Uterus (tissue), 4 donors: ENCODE data around the gene PSPH. TPM values are rescaled to one million over a fixed set of nuclear protein-coding genes. Genes with fewer than 3 reads are reported as not detected.
"Not testable (repeated sequence)": the region's sequence is repeated elsewhere in the genome, so short reads cannot be mapped to it uniquely, and the experiment has no call there.

Source experiments
- DNase-seq, 2 donors: peaks; one replicate each; pipeline ENCODE4 v3.0.0-alpha.2; 2019 to 2020
- H3K27ac ChIP-seq, 2 donors: fragments of 200-600 bp; sonication (generic); 1 replicate in 1 of 2; 2 replicates in 1 of 2; pipeline ENCODE4 v1.5.1; 2016 to 2018
- H3K27me3 ChIP-seq, 2 donors: fragments of 200-600 bp; sonication (generic); one replicate each; pipeline ENCODE4 v1.5.1; 2018 to 2019; ENCODE audit warnings: control low read depth in 1 of 2
- H3K36me3 ChIP-seq, 2 donors: fragments of 200-600 bp; sonication (generic); one replicate each; pipeline ENCODE4 v1.5.1; 2019; ENCODE audit warnings: control low read depth in 1 of 2
- H3K4me1 ChIP-seq, 2 donors: fragments of 200-600 bp; sonication (generic); one replicate each; pipeline ENCODE4 v1.5.1; 2018 to 2019; ENCODE audit warnings: control low read depth in 1 of 2
- H3K4me3 ChIP-seq, 2 donors: fragments of 200-600 bp; sonication (generic); 1 replicate in 1 of 2; 2 replicates in 1 of 2; pipeline ENCODE4 v1.5.1; 2018 to 2019; ENCODE audit warnings: mild to moderate bottlenecking in 1 of 2
- H3K9me3 ChIP-seq, 2 donors: fragments of 200-600 bp; sonication (generic); one replicate each; pipeline ENCODE4 v1.5.1; 2019; ENCODE audit warnings: control low read depth in 1 of 2
- POLR2A ChIP-seq, 2 donors: fragments of 450-650 bp; IDR thresholded peaks; one replicate each; pipeline ENCODE4 v1.6.1; 2016; ENCODE audit warnings: antibody characterized with exemption in 2 of 2, mild to moderate bottlenecking in 1 of 2, moderate library complexity in 1 of 2
- intact Hi-C: fragments of 100-400 bp; cut with DNase I; formaldehyde crosslinking; loops from one replicate; pipeline ENCODE4 v1.15.1; 2023; ENCODE audit warnings: low total_unique reads
- total RNA-seq, 4 donors: library from RNA; depleted of rRNA in 3 of 4; stranded (reverse); fragments of >200 nt in 3 of 4; gene quantifications; one replicate each; pipeline versions ENCODE4 v1.1.0 to v1.2.4, GENCODE V29; 2014 to 2023
- TF ChIP-seq, protein P1 (sequence below), 4 experiments: fragments of 200-600 bp in 2 of 4; fragments of 450-650 bp in 2 of 4; sonication (generic) in 2 of 4; IDR thresholded peaks; one replicate each; pipeline ENCODE4 v1.5.1; 2016 to 2019; ENCODE audit warnings: antibody characterized with exemption in 4 of 4, mild to moderate bottlenecking in 2 of 4, moderate library complexity in 1 of 4
- donor health status: DM: yes; HTN: yes; CAD: no.

PSPH gene
- total RNA-seq, 4 donors from 2014 or later, result 4.5 to 25.6 (median 16.7) TPM

DNA sequence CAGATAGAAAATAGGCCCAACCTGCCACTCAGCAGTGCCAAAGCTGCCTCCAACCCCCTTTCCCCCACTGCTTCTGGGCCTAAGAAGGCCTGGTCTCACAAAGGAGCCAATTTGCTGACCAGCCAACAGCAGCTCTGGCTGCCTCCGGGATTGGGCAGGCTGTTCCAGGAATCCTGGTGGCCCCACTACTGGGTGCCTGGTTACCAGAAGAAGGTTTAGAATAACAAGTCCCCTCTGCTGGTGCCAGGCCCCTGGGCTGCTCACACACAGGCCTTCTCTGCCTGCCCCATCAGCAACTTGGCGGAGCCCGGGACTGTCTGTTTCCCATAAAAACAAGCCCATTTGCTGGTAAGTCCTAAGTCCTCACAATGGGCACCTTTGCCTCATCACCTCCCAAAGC lies 40.3 kb upstream of the PSPH start:
- no peak for DNase-seq
- no peaks in the 10 kb centered on the region for H3K9me3 ChIP-seq
- H3K27me3 ChIP-seq, result no peaks in the 10 kb centered on the region
- H3K27ac ChIP-seq, result peak overlapping the region; percentile 63 to 72
- intact Hi-C loops, result no loop called here
- H3K4me1 ChIP-seq, result peaks cover 0 to 7% of the 10 kb centered on the region in 2 donors
- TF ChIP-seq, protein P1, sequence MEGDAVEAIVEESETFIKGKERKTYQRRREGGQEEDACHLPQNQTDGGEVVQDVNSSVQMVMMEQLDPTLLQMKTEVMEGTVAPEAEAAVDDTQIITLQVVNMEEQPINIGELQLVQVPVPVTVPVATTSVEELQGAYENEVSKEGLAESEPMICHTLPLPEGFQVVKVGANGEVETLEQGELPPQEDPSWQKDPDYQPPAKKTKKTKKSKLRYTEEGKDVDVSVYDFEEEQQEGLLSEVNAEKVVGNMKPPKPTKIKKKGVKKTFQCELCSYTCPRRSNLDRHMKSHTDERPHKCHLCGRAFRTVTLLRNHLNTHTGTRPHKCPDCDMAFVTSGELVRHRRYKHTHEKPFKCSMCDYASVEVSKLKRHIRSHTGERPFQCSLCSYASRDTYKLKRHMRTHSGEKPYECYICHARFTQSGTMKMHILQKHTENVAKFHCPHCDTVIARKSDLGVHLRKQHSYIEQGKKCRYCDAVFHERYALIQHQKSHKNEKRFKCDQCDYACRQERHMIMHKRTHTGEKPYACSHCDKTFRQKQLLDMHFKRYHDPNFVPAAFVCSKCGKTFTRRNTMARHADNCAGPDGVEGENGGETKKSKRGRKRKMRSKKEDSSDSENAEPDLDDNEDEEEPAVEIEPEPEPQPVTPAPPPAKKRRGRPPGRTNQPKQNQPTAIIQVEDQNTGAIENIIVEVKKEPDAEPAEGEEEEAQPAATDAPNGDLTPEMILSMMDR (IDR thresholded peaks at IDR 0.05), result no peak
- TF ChIP-seq POLR2A (IDR thresholded peaks at IDR 0.05), result no peak
- H3K4me3 ChIP-seq, result no peak overlapping the region
- H3K36me3 ChIP-seq, result no peaks in the 10 kb centered on the region

DNA sequence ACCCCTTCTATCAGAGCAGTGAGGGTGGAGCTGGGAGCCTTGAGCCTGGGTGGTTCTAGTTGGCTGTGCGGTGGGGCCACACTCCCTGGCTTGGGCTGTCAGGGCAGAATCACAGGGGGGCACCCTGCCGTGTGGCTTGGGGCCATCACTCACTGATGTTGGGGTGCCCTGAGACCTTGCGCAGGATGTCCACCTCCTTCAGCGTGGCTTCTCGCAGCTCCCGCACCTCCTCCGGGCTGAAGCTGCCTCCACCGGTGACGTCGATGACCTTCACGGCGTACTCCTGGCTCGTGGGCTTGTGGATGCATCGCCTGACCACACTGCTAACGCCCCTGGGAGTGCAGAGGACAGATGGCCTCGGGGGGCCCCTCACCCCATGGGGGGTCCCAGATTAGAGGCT lies 36.2 kb upstream of the PSPH start:
- Histone ChIP-seq H3K9me3 (no peaks in the 10 kb centered on the region), H3K4me3 (no peak overlapping the region), H3K27me3 (no peaks in the 10 kb centered on the region), H3K27ac (no peak overlapping the region), H3K4me1 (peaks cover 0 to 3% of the 10 kb centered on the region in 2 donors), H3K36me3 (no peaks in the 10 kb centered on the region)
- intact Hi-C loops, result no loop called here
- TF ChIP-seq POLR2A (IDR thresholded peaks at IDR 0.05), result no peak
- TF ChIP-seq, protein P1 (IDR thresholded peaks at IDR 0.05), result no peak
- no peak for DNase-seq

DNA sequence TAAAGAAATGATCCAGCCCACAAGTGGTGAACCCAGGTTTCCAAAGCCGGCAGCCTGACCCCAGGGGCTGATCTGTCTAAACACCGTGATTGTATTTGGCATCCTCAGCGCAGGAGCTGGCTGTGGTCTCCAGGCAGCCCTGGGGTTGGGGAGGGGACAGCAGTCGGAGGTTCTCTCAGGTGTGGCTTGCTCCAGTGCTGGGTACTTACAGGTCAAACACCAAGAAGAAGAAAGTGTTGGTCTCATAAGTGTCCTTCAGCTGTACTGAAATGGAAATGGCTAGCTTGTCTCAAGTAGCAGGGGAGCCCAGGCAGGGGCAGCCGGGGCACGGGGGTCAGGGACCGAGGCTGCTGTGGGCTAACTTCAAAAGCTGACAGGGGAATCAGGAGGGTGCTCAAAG lies 35.5 kb upstream of the PSPH start:
- intact Hi-C loops, result no loop called here
- Histone ChIP-seq H3K9me3 (no peaks in the 10 kb centered on the region), H3K4me1 (no peaks in the 10 kb centered on the region), H3K36me3 (no peaks in the 10 kb centered on the region), H3K27ac (no peak overlapping the region), H3K27me3 (no peaks in the 10 kb centered on the region), H3K4me3 (no peak overlapping the region)
- DNase-seq, result no peak
- TF ChIP-seq, protein P1 (IDR thresholded peaks at IDR 0.05), result no peak
- TF ChIP-seq POLR2A (IDR thresholded peaks at IDR 0.05), result no peak

DNA sequence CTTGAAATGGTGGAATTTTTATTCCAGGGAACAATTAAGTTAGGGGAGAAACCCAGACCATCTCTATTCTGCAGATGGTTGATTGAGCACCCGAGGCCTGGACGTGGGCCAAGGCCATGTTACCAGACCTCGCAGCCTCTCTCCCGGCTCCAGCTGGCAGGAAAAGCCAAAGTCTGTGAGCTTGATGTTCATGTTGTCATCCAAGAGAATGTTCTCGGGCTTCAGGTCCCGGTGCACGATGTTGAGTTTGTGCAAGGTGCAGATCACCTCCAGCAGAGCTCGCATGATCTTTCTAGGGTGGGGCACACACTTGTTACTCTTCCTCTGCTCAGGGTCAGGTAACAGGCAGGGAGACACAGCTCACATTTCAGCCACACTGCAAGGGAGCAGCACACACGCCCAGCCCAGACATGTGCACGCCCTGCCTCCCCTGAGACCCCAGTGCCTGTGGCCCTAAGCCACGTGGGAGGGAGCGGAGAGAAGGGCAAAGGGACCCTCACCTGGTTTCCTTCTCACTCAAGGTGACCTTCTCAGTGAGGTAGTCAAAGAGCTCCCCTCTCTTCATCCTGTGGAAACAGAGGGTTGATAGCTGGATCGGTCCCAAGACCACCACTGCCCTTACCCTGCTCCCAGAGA lies 32.0 kb upstream of the PSPH start:
- no peaks in the 10 kb centered on the region for H3K27me3 ChIP-seq
- intact Hi-C loops, result no loop called here
- TF ChIP-seq POLR2A (IDR thresholded peaks at IDR 0.05), result no peak
- TF ChIP-seq, protein P1 (IDR thresholded peaks at IDR 0.05), result no peak
- H3K36me3 ChIP-seq, result no peaks in the 10 kb centered on the region
- peaks cover 0 to 5% of the 10 kb centered on the region in 2 donors for H3K4me1 ChIP-seq
- no peak overlapping the region for H3K27ac ChIP-seq
- no peak for DNase-seq
- no peak overlapping the region for H3K4me3 ChIP-seq
- no peaks in the 10 kb centered on the region for H3K9me3 ChIP-seq

DNA sequence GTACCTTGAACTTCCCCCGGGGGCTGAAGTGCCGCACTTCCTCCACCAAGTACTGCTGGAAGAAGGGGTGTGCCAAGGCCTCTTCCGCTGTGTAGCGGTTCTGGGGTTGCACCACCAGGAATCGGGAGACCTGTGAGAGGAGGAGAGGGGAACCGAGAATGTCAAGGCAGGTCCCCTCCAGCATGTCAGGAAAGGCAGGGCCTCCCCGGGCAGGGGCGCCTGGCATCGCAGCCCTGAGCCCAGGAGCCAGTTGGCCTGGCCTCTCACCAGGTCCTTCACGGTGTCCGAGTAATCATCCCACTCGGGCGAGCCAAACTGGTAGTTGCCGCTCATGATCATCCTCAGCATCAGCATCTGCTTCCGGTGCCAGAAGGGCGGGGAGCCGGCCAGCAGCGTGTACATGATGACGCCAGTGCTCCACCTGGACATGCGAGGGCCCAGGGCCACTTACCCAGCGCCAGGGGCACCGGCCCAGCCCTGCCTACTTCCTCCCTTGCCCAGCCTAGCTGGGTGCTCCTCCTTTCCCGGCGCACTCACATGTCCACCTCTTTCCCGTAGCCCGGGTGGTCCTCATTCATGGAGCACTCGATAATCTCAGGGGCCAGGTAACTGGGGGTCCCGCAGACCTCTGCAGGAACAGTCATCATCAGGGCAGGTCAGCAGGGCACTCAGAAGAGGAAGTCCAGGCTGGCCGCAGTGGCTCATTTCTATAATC lies 30.5 kb upstream of the PSPH start:
- H3K36me3 ChIP-seq, result no peaks in the 10 kb centered on the region
- H3K27me3 ChIP-seq, result no peaks in the 10 kb centered on the region
- DNase-seq, result no peak
- intact Hi-C loops, result no loop called here
- no peak overlapping the region for H3K27ac ChIP-seq
- peaks cover 0 to 5% of the 10 kb centered on the region in 2 donors for H3K4me1 ChIP-seq
- TF ChIP-seq POLR2A (IDR thresholded peaks at IDR 0.05), result no peak
- TF ChIP-seq, protein P1 (IDR thresholded peaks at IDR 0.05), result no peak
- H3K4me3 ChIP-seq, result no peak overlapping the region
- no peaks in the 10 kb centered on the region for H3K9me3 ChIP-seq

DNA sequence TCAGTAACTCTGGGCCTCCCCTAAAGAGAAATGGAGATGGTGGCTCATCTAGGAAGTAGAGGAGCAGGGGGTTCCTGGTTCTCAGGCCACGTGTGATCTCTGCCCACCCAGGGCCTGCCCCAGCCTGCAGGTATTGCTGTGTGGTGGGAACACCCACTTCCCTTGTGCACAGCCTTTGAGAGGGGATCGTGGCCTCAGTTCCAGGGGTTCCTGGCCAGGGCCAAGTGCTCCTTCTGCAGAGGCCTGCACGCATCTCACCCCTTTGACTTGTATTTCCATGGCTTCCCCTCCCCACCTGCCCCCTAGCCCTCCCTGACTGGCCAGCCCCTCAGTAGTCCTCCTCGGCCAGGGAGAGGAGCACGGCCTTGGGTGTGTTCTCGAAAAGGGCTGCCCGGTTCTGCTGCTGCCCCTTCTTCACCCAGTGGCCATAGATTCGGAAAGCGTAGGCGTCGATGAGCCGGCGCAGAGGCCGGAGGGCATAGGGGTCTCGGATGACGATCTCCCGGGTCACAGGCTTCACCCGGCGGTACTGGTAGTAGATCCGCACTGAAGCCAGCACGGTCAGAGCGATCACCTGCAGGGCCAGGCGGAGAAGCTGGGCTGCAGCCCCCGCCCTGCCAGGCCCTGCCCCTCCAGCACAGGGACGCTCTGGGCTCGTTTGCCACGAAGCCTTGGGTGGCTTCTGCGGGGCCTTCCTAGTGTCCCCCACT lies 29.6 kb upstream of the PSPH start:
- H3K4me1 ChIP-seq, H3K4me3 ChIP-seq, H3K27me3 ChIP-seq, H3K36me3 ChIP-seq, intact Hi-C loops, H3K9me3 ChIP-seq, DNase-seq: not testable (repeated sequence)
- peak overlapping the region in 1 of 2 donors; percentile 73 for H3K27ac ChIP-seq
